C4-2B (cell line): Measurements from ENCODE around the gene PIK3R5.

Experiments
- H3K27ac ChIP-seq: fragments of 450-650 bp; 2 replicates; pipeline ENCODE4 v1.5.1; 2017
- ZFX ChIP-seq: fragments of 450-650 bp; IDR thresholded peaks from 2 replicates; pipeline ENCODE4 v1.6.1; 2017
- TF ChIP-seq, protein P1 (sequence below): fragments of 450-650 bp; conservative IDR thresholded peaks from 2 replicates; pipeline ENCODE4 v1.5.1; 2017; ENCODE audit warnings: mild to moderate bottlenecking

The PIK3R5 gene

GRCh38 chr17:8900626-8901585 is 64.6 kb downstream of the PIK3R5 start:
- no peak for TF ChIP-seq ZFX
- TF ChIP-seq, protein P1, sequence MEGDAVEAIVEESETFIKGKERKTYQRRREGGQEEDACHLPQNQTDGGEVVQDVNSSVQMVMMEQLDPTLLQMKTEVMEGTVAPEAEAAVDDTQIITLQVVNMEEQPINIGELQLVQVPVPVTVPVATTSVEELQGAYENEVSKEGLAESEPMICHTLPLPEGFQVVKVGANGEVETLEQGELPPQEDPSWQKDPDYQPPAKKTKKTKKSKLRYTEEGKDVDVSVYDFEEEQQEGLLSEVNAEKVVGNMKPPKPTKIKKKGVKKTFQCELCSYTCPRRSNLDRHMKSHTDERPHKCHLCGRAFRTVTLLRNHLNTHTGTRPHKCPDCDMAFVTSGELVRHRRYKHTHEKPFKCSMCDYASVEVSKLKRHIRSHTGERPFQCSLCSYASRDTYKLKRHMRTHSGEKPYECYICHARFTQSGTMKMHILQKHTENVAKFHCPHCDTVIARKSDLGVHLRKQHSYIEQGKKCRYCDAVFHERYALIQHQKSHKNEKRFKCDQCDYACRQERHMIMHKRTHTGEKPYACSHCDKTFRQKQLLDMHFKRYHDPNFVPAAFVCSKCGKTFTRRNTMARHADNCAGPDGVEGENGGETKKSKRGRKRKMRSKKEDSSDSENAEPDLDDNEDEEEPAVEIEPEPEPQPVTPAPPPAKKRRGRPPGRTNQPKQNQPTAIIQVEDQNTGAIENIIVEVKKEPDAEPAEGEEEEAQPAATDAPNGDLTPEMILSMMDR = no peak
- no peak overlapping the region for H3K27ac ChIP-seq

GRCh38 chr17:8900207-8900606 is 65.3 kb downstream of the PIK3R5 start:
- no peak for TF ChIP-seq ZFX
- TF ChIP-seq, protein P1 = no peak
- H3K27ac ChIP-seq = no peak overlapping the region

DNA sequence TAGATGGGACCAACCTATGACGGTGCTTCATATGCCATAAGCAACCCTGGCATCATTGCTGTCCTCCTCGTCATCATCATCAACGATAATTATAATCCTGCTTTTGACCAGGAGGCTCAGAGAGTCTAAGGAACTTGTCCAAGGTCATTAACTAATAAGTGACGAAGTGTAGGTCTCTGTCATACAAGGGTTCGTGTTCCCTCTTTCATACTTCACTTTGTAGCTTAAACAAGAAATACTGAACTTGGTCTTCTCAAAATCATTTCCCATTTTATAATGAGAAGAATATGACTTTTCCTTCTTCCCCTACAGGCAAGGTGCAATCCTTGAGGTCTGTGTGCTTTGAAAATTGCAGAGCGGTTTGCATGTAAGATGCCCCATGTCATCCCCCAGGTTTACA is 66.9 kb downstream of the PIK3R5 start:
- no peak overlapping the region for H3K27ac ChIP-seq
- TF ChIP-seq, protein P1 = no peak
- no peak for TF ChIP-seq ZFX

DNA sequence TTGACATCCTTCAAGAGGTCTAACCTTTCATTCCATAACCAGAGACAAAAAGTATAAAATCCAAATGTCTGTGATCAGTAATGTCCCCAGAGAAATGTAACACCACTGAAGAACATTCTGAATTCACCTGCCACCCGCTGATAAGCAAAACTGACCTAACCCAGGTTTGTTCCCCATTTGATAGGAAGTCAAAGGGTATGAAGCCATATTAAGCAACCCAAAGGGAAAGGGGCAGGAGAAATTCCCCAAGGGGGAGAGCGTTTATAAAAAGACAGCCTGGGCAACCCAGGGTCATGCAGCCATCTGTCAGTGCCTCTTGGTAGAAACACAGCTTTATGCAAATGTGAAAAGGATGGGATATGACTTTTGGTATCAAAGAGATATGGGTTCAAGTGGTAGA is 67.4 kb downstream of the PIK3R5 start:
- TF ChIP-seq ZFX = no peak
- TF ChIP-seq, protein P1 = no peak
- H3K27ac ChIP-seq = no peak overlapping the region

DNA sequence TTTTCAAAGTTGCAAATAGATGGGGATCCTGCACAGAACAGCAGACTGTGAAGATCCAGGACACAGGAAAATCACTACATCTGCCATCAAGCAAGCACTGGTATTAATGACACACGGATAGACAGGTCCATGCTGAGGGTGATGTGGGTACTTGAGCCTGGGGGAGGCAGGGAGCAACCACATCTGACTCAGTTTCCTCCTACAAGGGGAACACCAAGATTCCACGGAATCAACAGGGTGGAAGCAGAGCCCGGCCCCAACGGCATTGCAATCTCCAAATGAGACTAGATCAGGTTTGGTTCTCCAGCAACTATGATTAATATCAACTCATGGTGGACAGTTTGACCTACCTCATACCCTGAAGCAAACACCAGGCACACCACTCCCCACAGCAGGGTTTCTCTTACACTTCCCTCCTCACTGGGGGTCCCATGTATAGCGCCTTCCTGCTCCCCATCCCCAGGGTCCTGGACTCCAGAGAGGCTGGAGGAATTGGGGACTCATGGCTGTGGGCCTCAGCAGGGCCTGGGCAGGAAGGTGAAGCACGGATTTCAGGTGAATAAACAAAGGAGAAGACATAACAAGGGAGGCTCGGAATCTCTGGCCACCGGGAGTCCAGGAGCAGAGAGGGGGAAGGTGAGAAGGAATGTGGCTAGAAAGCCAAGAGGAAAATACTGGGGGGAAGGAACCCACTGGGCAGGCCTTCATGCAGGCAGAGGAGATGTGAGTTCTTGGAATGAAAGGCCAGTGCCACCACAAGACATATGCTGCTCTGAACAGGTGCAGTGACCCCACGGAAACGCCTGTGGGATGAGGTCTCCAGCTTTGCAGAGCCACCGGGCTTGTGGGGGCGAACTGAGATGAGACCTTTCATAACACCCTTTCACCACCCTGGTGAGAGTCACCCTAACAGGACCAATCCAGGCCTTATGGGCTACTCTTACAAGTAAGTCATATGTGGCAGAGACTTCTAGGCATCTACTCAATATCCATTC is 68.6 kb downstream of the PIK3R5 start:
- no peak overlapping the region for H3K27ac ChIP-seq
- TF ChIP-seq, protein P1 = no peak
- no peak for TF ChIP-seq ZFX

DNA sequence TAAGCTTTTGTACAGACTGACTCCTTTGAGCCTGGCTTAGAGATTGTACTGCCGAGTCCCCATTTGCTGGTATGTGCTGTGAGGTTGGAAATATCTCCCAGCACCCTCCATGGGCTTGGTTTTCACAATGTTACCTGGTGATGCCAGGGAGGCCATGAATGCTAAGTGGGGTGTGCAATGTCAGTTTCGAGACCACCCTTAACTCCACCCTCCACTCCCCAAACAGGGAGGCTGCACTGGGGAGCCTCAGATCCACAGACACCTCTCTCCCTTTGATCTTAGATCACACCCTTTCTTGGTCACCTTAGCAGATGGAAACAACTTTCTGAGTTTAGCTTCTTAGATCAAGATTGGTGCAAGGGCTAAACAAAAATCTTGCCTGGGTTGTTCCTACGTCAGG is 69.4 kb downstream of the PIK3R5 start:
- TF ChIP-seq ZFX = no peak
- TF ChIP-seq, protein P1 = no peak
- H3K27ac ChIP-seq = no peak overlapping the region
